Measurements from ENCODE around the gene CD247. TPM values are rescaled to one million over a fixed set of nuclear protein-coding genes. Genes with fewer than 3 reads are reported as not detected.

CD247 gene
- total RNA-seq, 2 donors from 2014 or later: 1.1 to 2.0 TPM

DNA sequence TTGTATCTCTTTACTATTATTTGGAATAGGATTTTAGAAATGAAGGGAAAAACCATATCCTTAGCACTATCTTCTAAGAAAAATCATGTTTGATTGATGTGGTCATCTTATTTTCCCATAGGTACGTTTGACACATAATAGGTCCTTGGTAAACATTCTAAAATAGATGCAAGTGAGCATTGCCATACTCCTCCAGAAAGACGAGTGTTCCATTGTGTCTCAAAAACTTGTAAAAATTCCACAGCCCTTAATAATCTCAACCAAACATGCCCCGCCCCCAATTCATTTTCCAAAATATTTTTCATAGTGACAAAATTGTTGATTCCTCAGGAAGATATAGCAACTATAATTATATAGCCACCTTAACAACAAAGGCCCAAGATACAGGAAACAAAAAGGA is 113.4 kb downstream of the CD247 start:
- intact Hi-C loops (cut with DNase I): loop anchor here (5.0 to 10.0 kb wide), 2 partner anchors 127 to 130 kb away; no protein-coding TSS in a partner anchor

GRCh38 chr1:167404161-167404888 is 114.0 kb downstream of the CD247 start:
- DNase-seq: no peak
- ATAC-seq: no peak
- intact Hi-C loops (cut with DNase I): loop anchor here (5.0 to 10.0 kb wide), 2 partner anchors 128 to 130 kb away; no protein-coding TSS in a partner anchor

More for the DNA sequence above, 113.4 kb downstream of the CD247 start:
- DNase-seq (no peak), ATAC-seq (no peak)

DNA sequence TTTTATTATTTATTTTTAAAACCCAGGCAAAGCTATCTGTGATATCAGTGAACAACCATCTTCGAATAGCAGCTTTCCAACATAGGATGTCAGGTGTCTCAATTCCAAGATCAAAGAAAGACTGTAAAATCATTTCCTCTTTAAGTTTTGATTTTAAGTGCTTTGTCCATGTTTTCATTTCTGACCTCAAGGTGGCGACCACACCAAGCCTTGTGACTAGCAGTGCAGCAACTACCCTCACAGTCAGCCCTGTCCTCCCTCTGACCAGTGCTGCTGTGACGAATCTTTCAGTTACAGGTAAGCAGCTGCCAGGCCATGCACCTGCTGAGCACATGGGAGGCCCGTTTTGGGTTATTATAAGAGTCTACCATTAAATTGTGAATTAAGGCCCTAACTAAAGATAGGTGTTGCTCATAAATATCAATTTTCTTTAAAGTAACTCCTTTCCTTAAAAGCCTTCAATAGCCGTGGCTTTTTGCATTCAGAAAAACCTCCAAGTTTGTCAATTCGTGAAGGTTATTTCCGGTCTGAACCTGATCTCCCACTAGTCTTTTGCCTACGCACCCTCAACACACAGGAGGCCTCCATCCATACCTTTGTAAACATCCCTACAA is 117.0 kb downstream of the CD247 start:
- intact Hi-C loops (cut with DNase I): loop anchor here (5.0 to 10.0 kb wide), 2 partner anchors 131 to 133 kb away; no protein-coding TSS in a partner anchor
- DNase-seq (peak; percentile 35), ATAC-seq (peak; percentile 66 to 77)

DNA sequence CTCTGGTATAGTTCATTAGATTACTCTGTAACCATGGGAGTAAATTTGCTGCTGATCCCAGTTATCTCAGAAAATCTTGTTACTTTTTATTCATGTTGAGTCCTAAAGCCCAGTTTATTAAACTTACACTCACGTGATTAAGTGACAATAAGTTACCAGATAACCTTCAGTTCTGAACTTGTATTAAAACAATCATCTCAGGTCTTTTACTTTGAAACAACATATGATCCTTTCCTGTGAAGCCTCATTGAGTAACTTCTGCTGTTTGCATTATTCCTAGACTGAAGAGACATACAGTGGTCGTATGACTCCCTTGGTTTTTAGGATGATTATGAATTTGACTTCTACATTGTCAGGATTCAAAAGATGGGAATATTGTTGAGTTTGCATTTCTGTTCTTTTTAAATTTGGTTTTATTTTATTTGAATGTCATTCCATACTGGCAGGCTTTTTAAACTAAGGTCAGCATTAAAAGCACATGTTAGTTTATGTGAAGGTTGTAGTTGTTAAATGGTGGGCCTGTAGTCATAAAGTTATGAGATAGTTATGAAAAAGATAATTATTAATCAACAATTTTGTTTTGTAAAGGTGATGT is 117.9 kb downstream of the CD247 start:
- intact Hi-C loops (cut with DNase I): loop anchor here (5.0 to 10.0 kb wide), 2 partner anchors 132 to 134 kb away; no protein-coding TSS in a partner anchor
- DNase-seq: no peak
- no peak for ATAC-seq

- no peak for ATAC-seq
- intact Hi-C loops (cut with DNase I): no loop called here
- DNase-seq: no peak
These were observed 126.1 kb downstream of the CD247 start for GRCh38 chr1:167392200-167392696.

DNA sequence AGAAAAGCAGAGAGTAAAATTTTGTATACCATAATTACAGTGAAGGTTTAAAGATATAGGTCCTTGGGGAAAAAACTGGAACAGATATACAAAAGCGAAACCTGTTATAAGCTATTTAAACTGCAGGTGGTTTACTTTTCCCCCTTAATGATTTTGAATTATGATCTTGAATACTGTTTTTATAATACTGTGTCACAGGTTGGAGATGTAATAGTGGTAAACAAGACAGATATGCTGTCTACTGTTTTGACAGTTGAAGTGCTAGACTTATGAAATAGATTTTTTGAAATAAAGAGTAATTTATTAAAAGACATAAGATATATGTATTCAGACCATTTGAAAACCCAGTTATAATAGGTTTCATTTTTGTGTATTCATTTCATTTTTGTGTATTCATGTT is 129.4 kb downstream of the CD247 start:
- intact Hi-C loops (cut with DNase I): no loop called here
- DNase-seq: no peak
- no peak for ATAC-seq

GRCh38 chr1:167387251-167387910 is 130.9 kb downstream of the CD247 start:
- intact Hi-C loops (cut with DNase I): no loop called here
- DNase-seq (no peak), ATAC-seq (peak in 1 of 2 donors; percentile 59)

Other genes with a start within 250 kb of the CD247 start
- gene CREG1, start 35.2 kb upstream of the CD247 start, total RNA-seq: 100 to 1,000 TPM in 1 of 2 donors, 10 to 100 TPM in 1; 92.2 to 106 TPM
- 10 to 100 TPM; 33.6 to 38.7 TPM for gene RCSD1, start 111.7 kb upstream of the CD247 start, total RNA-seq
- 10 to 100 TPM; 66.7 to 69.7 TPM for gene MPZL1, start 203.5 kb upstream of the CD247 start, total RNA-seq